Right renal pelvis (tissue), 4 donors: ENCODE results near the gene NPC1L1. TPM values are rescaled to one million over a fixed set of nuclear protein-coding genes. Genes with fewer than 3 reads are reported as not detected.
A peak's percentile ranks its signal among the peaks of the same experiment; 100 is the strongest.

ENCODE experiments used
- DNase-seq, 4 donors: peaks; one replicate each; pipeline ENCODE4 v3.0.0-alpha.2; 2013; ENCODE audit warnings: low read depth in 4 of 4, low spot score in 3 of 4, missing footprints in 1 of 4
- polyA plus RNA-seq, 4 donors: library from polyadenylated mRNA; unstranded; fragments of 120-200 nt; gene quantifications; one replicate each; pipeline ENCODE4 v1.2.1, GENCODE V29; 2013; ENCODE audit not compliant: insufficient read length in 4 of 4

Gene NPC1L1
- 1 to 10 TPM; 2.4 to 3.9 (median 2.7) TPM for polyA plus RNA-seq

GRCh38 chr7:44541028-44541869 lies at the start of gene NPC1L1:
TSS of gene NPC1L1 (minus strand) at chr7:44541330. CDS start at chr7:44541259, 71 bp downstream.
- DNase-seq: no peak

GRCh38 chr7:44590910-44591309 lies 49.8 kb upstream of the NPC1L1 start:
- DNase-seq: no peak

GRCh38 chr7:44587843-44588711 lies 46.9 kb upstream of the NPC1L1 start:
- no peak for DNase-seq

- no peak for DNase-seq
Observed at GRCh38 chr7:44583146-44583865, 42.2 kb upstream of the NPC1L1 start.

- peak; percentile 97 to 99 (median 98) for DNase-seq
Observed at GRCh38 chr7:44581879-44582603, 40.9 kb upstream of the NPC1L1 start, which contains the start of gene TMED4. TSS of gene TMED4 (minus strand) at chr7:44582231. CDS start at chr7:44582206, 25 bp downstream.

- no peak for DNase-seq
Observed at GRCh38 chr7:44580945-44581878, 40.1 kb upstream of the NPC1L1 start.

GRCh38 chr7:44576228-44576627 lies 35.1 kb upstream of the NPC1L1 start:
- DNase-seq: no peak

GRCh38 chr7:44575054-44575453 lies 33.9 kb upstream of the NPC1L1 start:
- DNase-seq: no peak

- no peak for DNase-seq
Observed at GRCh38 chr7:44574287-44574872, 33.2 kb upstream of the NPC1L1 start.

- DNase-seq: peak; percentile 86 to 92 (median 88)
Observed at GRCh38 chr7:44573464-44574286, 32.5 kb upstream of the NPC1L1 start, which contains the start of gene DDX56. TSS of gene DDX56 (minus strand) at chr7:44573908. CDS start at chr7:44573895, 13 bp downstream.

GRCh38 chr7:44572771-44573170 lies 31.6 kb upstream of the NPC1L1 start:
- no peak for DNase-seq

- no peak for DNase-seq
Observed at GRCh38 chr7:44569959-44570358, 28.8 kb upstream of the NPC1L1 start.

- DNase-seq: no peak
Observed at GRCh38 chr7:44568771-44569560, 27.8 kb upstream of the NPC1L1 start.

GRCh38 chr7:44567884-44568283 lies 26.8 kb upstream of the NPC1L1 start:
- DNase-seq: no peak

GRCh38 chr7:44566680-44567079 lies 25.6 kb upstream of the NPC1L1 start:
- DNase-seq: no peak

GRCh38 chr7:44565795-44566559 lies 24.8 kb upstream of the NPC1L1 start:
- no peak for DNase-seq
